PC-9 (cell line): Measurements from ENCODE around the gene SLC37A4. TPM values are rescaled to one million over a fixed set of nuclear protein-coding genes. Genes with fewer than 3 reads are reported as not detected.

Experiments used
- BruUV-seq: library from RNA; stranded (reverse); fragments of 400-500 nt; replicated peaks from 2 replicates; lab custom pipeline; 2021; lab: Mats Ljungman, UMichigan
- CTCF ChIA-PET: fragments of 300-600 bp; sonication (Branson Sonifier 250); formaldehyde crosslinking; loops from one replicate; lab custom pipeline; 2022; ENCODE audit warnings: antibody characterized with exemption; lab: Charles Lee
- POLR2A ChIA-PET: fragments of 300-600 bp; sonication (Branson Sonifier 250); formaldehyde crosslinking; loops from one replicate; lab custom pipeline; 2022; ENCODE audit warnings: antibody characterized with exemption; ENCODE audit not compliant: unreplicated experiment; lab: Charles Lee
- DNase-seq, 2 experiments: peaks; one replicate each; pipeline versions ENCODE4 v3.0.0 to v3.0.0-alpha.2; 2015 to 2022; ENCODE audit warnings: mixed read lengths in 1 of 2
- H2AFZ ChIP-seq: fragments of 200-600 bp; sonication (generic); 2 replicates; pipeline ENCODE4 v1.8.1; 2017; ENCODE audit warnings: antibody characterized with exemption
- H3F3A ChIP-seq: fragments of 200-600 bp; sonication (generic); 2 replicates; pipeline ENCODE4 v1.8.1; 2017; ENCODE audit warnings: antibody characterized with exemption, mild to moderate bottlenecking, low read depth; ENCODE audit not compliant: insufficient read depth
- H3K27ac ChIP-seq: fragments of 200-600 bp; sonication (generic); 2 replicates; pipeline ENCODE4 v1.6.1; 2016; ENCODE audit warnings: mixed run types
- H3K27me3 ChIP-seq: fragments of 200-600 bp; sonication (generic); 2 replicates; pipeline ENCODE4 v1.6.1; 2016; ENCODE audit warnings: low read depth, mixed run types; ENCODE audit not compliant: insufficient read depth
- H3K36me3 ChIP-seq: fragments of 200-600 bp; sonication (generic); 2 replicates; pipeline ENCODE4 v1.6.1; 2016; ENCODE audit warnings: low read depth, mixed run types
- H3K4me1 ChIP-seq: fragments of 200-600 bp; sonication (generic); replicated peaks from 2 replicates; pipeline ENCODE4 v1.6.1; 2016; ENCODE audit warnings: mixed run types; ENCODE audit not compliant: insufficient read depth
- H3K4me2 ChIP-seq: fragments of 200-600 bp; sonication (generic); 2 replicates; pipeline ENCODE4 v1.6.1; 2017; ENCODE audit warnings: mixed run types
- H3K4me3 ChIP-seq: fragments of 200-600 bp; sonication (generic); 2 replicates; pipeline ENCODE4 v1.6.1; 2016; ENCODE audit warnings: mixed run types
- H3K79me2 ChIP-seq: fragments of 200-600 bp; sonication (generic); 2 replicates; pipeline ENCODE4 v1.6.1; 2017; ENCODE audit warnings: low read depth, mixed run types
- H3K9me2 ChIP-seq: fragments of 200-600 bp; sonication (generic); 2 replicates; pipeline ENCODE4 v1.8.1; 2017; ENCODE audit warnings: mild to moderate bottlenecking; ENCODE audit not compliant: insufficient read depth
- H3K9me3 ChIP-seq: fragments of 200-600 bp; sonication (generic); 2 replicates; pipeline ENCODE4 v1.8.1; 2016; ENCODE audit warnings: low read depth; ENCODE audit not compliant: insufficient read depth
- H4K20me1 ChIP-seq: fragments of 200-600 bp; sonication (generic); 2 replicates; pipeline ENCODE4 v1.8.1; 2017; ENCODE audit not compliant: insufficient read depth
- CTCF ChIP-seq: fragments of 200-600 bp; sonication (generic); conservative IDR thresholded peaks from 2 replicates; pipeline ENCODE4 v1.6.1; 2017; ENCODE audit warnings: mixed run types, antibody characterized with exemption, mild to moderate bottlenecking, moderate library complexity
- EZH2 ChIP-seq: fragments of 200-600 bp; sonication (generic); IDR thresholded peaks from 2 replicates; pipeline ENCODE4 v1.8.0; 2017; ENCODE audit warnings: antibody characterized with exemption, low read depth
- intact Hi-C: fragments of 100-400 bp; cut with micrococcal nuclease; formaldehyde crosslinking; loops from one replicate; pipeline ENCODE4 v1.10.0; 2022; ENCODE audit not compliant: unreplicated experiment
- total RNA-seq: library from RNA; stranded (reverse); gene quantifications from 2 replicates; pipeline ENCODE4 v1.2.3, GENCODE V29; 2021

SLC37A4 gene
- total RNA-seq, 1 experiment from 2014 or later, result 24.3 TPM

- H3F3A ChIP-seq, result peaks cover 82% of the 10 kb centered on the region
- H3K27ac ChIP-seq, result no peak overlapping the region; the same call in 1 of the 2 replicates
- peaks cover 18% of the 10 kb centered on the region for H3K4me1 ChIP-seq
- POLR2A ChIA-PET, result interaction anchor here (0.7 kb wide), 1 partner anchor 389 kb away, joined by 12 read pairs; no protein-coding TSS in a partner anchor
- no peak overlapping the region for H2AFZ ChIP-seq
- H3K9me2 ChIP-seq, result no peaks in the 10 kb centered on the region
- peaks cover 46% of the 10 kb centered on the region for H3K36me3 ChIP-seq
- no peak for TF ChIP-seq CTCF
- no peak for TF ChIP-seq EZH2
- no peak overlapping the region for H3K4me2 ChIP-seq
- no peak overlapping the region for H3K4me3 ChIP-seq
- no TSS peak for BruUV-seq
- H3K27me3 ChIP-seq, result no peaks in the 10 kb centered on the region
- CTCF ChIA-PET, result interaction anchor here (0.7 kb wide), 1 partner anchor 122 kb away, joined by 4 read pairs; no protein-coding TSS in a partner anchor
- H4K20me1 ChIP-seq, result peaks cover 38% of the 10 kb centered on the region
- H3K9me3 ChIP-seq, result no peaks in the 10 kb centered on the region
- DNase-seq, result no peak
- intact Hi-C loops, result no loop called here
- peaks cover 35% of the 10 kb centered on the region for H3K79me2 ChIP-seq
Measured at GRCh38 chr11:119012629-119013170, 18.0 kb downstream of the SLC37A4 start.

- H3K36me3 ChIP-seq, result peaks cover 39% of the 10 kb centered on the region
Measured at GRCh38 chr11:119011476-119012053, 19.1 kb downstream of the SLC37A4 start.

GRCh38 chr11:119006656-119007055 is 24.0 kb downstream of the SLC37A4 start:
- CTCF ChIA-PET, result interaction anchor here (0.6 kb wide), 1 partner anchor 25 kb away, joined by 3 read pairs; no protein-coding TSS in a partner anchor
- no peak for TF ChIP-seq CTCF
- TF ChIP-seq EZH2, result no peak
- POLR2A ChIA-PET, result no interaction called here

More at GRCh38 chr11:119011476-119012053, 19.1 kb downstream of the SLC37A4 start:
- no TSS peak for BruUV-seq
- peaks cover 32% of the 10 kb centered on the region for H4K20me1 ChIP-seq
- H2AFZ ChIP-seq, result no peak overlapping the region
- H3K4me1 ChIP-seq, result peaks cover 13% of the 10 kb centered on the region
- no peaks in the 10 kb centered on the region for H3K27me3 ChIP-seq
- H3K9me2 ChIP-seq, result no peaks in the 10 kb centered on the region
- CTCF ChIA-PET, result no interaction called here
- no peak overlapping the region for H3K4me3 ChIP-seq
- no peak for TF ChIP-seq CTCF
- no peak for TF ChIP-seq EZH2
- H3K27ac ChIP-seq, result peak overlapping the region; percentile 22; the same call in 1 of the 2 replicates
- no peak for DNase-seq
- intact Hi-C loops, result no loop called here
- no peak overlapping the region for H3K4me2 ChIP-seq
- peaks cover 71% of the 10 kb centered on the region for H3F3A ChIP-seq
- POLR2A ChIA-PET, result no interaction called here
- peaks cover 24% of the 10 kb centered on the region for H3K79me2 ChIP-seq
- no peaks in the 10 kb centered on the region for H3K9me3 ChIP-seq

More at GRCh38 chr11:119006656-119007055, 24.0 kb downstream of the SLC37A4 start:
- no peak overlapping the region for H3K4me3 ChIP-seq
- H3K36me3 ChIP-seq, result peaks cover 19% of the 10 kb centered on the region
- intact Hi-C loops, result no loop called here
- no peaks in the 10 kb centered on the region for H3K27me3 ChIP-seq
- H3K9me2 ChIP-seq, result no peaks in the 10 kb centered on the region
- H3K4me2 ChIP-seq, result no peak overlapping the region
- peaks cover 2% of the 10 kb centered on the region; the same call in 1 of the 2 replicates for H3K79me2 ChIP-seq
- H3F3A ChIP-seq, result peaks cover 43% of the 10 kb centered on the region
- no peak for DNase-seq
- no peak overlapping the region for H3K27ac ChIP-seq
- no peaks in the 10 kb centered on the region; the same call in none of the 2 replicates for H4K20me1 ChIP-seq
- H2AFZ ChIP-seq, result no peak overlapping the region
- no TSS peak for BruUV-seq
- no peaks in the 10 kb centered on the region for H3K9me3 ChIP-seq
- no peaks in the 10 kb centered on the region for H3K4me1 ChIP-seq
